HG02885 (cell line): ENCODE measurements around the gene PGPEP1.
"Not testable (repeated sequence)": the region's sequence is repeated elsewhere in the genome, so short reads cannot be mapped to it uniquely, and the experiment has no call there.

Source experiments
- ATAC-seq: cut with Tn5 transposase; IDR thresholded peaks from one replicate; pipeline ENCODE4 v1.9.1; 2021; ENCODE audit warnings: mild to moderate bottlenecking; ENCODE audit not compliant: unreplicated experiment, poor library complexity

Gene PGPEP1

DNA sequence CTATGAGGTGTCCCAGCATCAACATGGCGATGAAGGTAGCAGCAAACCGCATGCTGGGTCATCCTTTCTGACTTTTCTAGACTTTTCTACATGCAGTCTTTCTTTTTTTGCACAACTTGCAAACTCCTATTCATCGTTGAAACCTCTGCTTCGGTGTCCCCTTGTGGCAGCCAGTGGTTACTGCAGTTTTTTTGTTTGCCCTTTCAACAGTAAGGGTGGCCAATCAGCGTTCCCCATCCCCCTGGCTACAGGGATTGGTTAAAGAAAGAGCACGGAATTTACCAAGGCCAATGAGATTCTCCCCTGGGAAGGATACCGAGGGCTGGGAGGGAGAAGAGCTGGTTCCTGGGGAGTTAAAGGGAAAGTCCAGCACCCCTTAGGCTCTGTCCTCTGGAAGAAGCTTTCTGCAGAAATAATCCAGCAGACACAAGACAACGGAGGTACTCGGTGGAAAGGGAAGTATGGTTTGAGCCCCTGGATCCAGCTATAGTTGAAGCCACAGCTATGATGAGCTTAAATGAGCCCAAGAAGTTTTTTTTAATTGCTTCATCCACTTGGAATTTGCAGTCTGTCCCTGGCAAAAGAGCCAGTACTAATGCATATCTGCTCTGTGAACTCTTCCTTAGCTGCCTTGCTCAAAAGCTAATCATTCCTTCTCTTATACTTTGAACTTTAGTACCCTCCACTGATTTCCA, 11.9 kb upstream of the PGPEP1 start:
- ATAC-seq, result peak; percentile 85

GRCh38 chr19:18329035-18329376, 11.4 kb upstream of the PGPEP1 start:
- no peak for ATAC-seq

GRCh38 chr19:18330868-18331267, 9.5 kb upstream of the PGPEP1 start:
- no peak for ATAC-seq

DNA sequence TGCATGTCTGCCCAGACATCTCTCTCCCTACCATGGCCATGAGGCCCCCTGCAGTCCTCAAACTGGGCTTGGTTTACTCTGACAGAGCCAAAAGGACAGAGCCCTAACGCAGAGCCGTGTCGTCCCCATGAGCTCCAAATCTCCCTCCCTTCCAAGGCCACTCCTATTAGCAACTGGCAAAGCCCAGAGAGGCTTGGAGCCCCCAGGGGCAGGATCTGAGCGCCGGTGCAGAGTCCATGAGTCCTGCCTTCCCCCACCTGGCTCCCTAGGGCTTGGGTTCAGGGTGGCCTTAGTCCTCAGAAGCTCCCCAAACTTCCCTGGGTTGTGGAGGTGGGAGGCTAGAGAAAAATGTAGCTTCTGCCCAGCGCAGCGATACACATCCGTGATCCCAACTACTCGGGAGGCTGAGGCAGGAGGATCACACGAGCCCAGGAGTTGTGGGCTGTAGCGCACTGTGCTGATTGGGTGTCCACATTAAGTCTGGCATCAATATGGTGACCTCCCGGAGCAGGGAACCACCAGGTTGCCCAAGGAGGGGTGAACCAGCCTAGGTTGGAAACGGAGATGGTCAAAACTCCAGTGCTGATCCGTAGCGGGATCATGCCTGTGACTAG, 7.4 kb upstream of the PGPEP1 start:
- no peak for ATAC-seq

GRCh38 chr19:18333680-18334079, 6.7 kb upstream of the PGPEP1 start:
- no peak for ATAC-seq

DNA sequence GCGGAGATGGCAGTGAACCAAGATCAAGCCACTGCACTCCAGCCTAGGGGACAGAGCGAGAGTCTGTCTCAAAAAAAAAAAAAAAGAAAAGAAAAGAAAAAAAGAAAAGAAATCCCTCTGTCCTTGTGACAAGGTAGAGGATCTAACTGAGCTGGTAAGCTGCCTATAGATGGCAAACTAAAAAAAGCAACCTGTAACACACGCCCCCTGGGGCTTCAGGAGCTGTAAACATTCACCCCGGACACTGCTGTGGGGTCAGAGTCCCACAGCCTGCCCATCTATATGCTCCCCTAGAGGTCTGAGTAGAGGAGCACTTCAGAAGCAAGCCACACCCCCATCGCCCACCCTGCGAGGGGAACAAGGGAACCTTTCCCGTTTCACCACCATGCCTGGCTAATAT, 4.3 kb upstream of the PGPEP1 start:
- no peak for ATAC-seq

GRCh38 chr19:18338541-18338940, 1.9 kb upstream of the PGPEP1 start:
- no peak for ATAC-seq

- ATAC-seq, result no peak
Measured at GRCh38 chr19:18339723-18340122, 675 bp upstream of the PGPEP1 start.

- ATAC-seq, result peak; percentile 49
Measured at GRCh38 chr19:18340990-18341868, 831 bp downstream of the PGPEP1 start.

- no peak for ATAC-seq
Measured at GRCh38 chr19:18342090-18342632, 1.8 kb downstream of the PGPEP1 start.

DNA sequence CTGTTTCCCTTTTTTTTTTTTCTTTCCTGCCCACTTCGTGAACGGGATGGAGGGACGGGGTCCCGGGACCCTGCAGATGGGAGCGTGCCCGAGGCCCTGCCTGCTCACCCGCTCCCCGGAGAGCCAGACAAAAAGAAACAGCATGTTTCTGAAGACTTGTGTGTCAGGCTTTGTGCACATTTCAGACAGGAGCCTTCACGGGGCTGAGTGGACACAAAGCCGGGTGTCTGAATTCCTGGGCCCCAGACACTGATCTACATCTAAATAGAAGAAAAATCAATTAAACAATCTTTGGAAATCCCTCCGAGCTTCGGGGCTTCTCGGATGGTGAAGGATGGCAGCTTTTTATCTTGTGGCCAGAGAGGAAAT, 4.2 kb downstream of the PGPEP1 start:
- ATAC-seq, result no peak

DNA sequence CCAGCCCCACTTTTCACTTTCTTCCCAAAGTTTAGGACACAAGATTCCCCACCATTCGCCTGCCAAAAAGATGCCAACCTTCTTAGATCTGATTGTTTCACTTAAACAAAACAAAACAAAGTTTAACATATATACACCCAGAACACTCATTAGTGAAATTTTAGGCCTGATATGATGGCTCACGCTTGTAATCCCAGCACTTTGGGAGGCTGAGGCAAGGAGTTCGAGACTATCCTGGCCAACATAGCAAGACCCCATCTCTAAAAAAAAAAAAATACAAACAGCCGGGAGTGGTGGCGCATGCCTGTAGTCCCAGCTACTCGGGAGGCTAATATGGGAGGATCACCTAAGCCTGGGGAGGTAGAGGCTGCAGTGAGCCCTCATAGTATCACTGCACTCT, 4.9 kb downstream of the PGPEP1 start:
- ATAC-seq, result no peak

DNA sequence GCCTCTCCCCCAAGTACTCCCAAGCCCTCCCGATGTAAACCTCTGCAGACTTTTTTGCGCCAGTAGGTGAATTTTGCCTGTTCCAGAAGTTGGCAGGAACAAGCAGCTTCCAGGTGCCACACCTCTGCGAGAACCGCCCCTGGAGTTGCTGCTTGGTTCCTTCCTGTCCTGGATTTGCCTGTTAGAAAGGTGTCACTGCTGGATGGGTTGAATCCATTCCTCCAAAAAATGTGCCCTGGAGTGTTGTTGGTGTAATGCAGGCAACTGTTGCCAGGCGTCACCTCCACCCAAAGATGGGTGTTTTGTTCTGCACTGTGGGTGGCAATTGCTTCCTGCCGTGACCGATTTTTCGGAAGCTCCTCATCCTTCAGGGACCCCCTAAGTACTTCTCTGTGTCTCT, 5.7 kb downstream of the PGPEP1 start:
- ATAC-seq, result no peak

- ATAC-seq, result no peak
Measured at GRCh38 chr19:18348171-18348570, 7.8 kb downstream of the PGPEP1 start.

- not testable (repeated sequence) for ATAC-seq
Measured at GRCh38 chr19:18348818-18349339, 8.5 kb downstream of the PGPEP1 start.

GRCh38 chr19:18349524-18350128, 9.2 kb downstream of the PGPEP1 start:
- no peak for ATAC-seq

- no peak for ATAC-seq
Measured at GRCh38 chr19:18350490-18350889, 10.1 kb downstream of the PGPEP1 start.

GRCh38 chr19:18351544-18351943, 11.1 kb downstream of the PGPEP1 start:
- no peak for ATAC-seq

DNA sequence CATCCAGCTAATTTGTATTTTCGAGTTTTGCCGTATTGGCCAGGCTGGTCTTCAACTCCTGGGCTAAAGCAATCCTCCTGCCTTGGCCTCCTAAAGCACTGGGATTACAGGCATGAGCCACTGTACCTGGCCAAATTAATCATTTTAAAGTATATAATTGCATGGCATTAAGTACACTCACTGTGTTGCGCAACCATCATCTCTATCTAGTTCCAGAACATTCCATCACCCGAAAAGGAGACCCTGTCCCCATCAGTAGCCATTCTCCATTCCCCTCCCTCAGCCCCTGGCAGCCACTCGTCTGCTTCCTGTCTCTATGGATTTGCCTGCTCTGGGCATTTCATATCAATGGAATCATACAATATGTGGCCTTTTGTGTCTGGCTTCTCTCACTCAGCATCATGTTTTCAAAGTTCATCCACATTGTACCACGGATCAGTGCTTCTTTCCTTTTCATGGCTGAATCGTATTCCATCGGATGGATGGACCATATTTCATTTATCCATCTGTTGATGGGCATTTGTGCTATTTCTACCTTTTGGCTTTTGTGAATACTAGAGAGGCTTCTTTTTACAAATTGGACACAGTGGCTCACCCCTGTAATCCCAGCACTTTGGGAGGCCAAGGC, 13.1 kb downstream of the PGPEP1 start:
- ATAC-seq, result no peak

DNA sequence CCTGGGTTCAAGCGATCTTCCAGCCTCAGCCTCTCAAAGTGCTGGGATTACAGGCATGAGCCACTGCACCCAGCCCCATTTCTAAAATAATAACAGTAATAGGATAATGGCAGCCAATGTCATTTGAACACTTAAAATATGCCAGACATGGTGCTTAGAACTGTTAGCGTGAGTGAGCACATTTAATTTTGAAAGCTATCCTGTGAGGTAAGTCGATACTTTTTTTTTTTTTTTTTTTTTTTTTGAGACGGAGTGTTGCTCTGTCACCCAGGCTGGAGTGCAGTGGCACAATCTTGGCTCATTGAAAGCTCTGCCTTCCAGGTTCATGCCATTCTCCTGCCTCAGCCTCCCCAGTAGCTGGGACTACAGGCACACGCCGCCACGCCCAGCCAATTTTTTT, 14.3 kb downstream of the PGPEP1 start:
- ATAC-seq, result not testable (repeated sequence)
